GM18519 (cell line): ENCODE data around the gene RUNX2.
"Not testable (repeated sequence)": the region's sequence is repeated elsewhere in the genome, so short reads cannot be mapped to it uniquely, and the experiment has no call there.

ENCODE experiments used
- ATAC-seq: cut with Tn5 transposase; IDR thresholded peaks from one replicate; pipeline ENCODE4 v1.9.1; 2021; ENCODE audit warnings: mild to moderate bottlenecking, moderate library complexity; ENCODE audit not compliant: unreplicated experiment, low FRiP score

The RUNX2 gene

GRCh38 chr6:45450132-45450531, 122.0 kb downstream of the RUNX2 start:
- ATAC-seq: no peak

- ATAC-seq: no peak
Measured at GRCh38 chr6:45450831-45451230, 122.7 kb downstream of the RUNX2 start.

- no peak for ATAC-seq
Measured at GRCh38 chr6:45454008-45454911, 126.1 kb downstream of the RUNX2 start.

- no peak for ATAC-seq
Measured at GRCh38 chr6:45455408-45455807, 127.3 kb downstream of the RUNX2 start.

GRCh38 chr6:45457141-45457540, 129.0 kb downstream of the RUNX2 start:
- ATAC-seq: no peak

GRCh38 chr6:45458672-45459071, 130.5 kb downstream of the RUNX2 start:
- ATAC-seq: no peak

GRCh38 chr6:45460166-45460565, 132.0 kb downstream of the RUNX2 start:
- no peak for ATAC-seq

- no peak for ATAC-seq
Measured at GRCh38 chr6:45461486-45461885, 133.4 kb downstream of the RUNX2 start.

- no peak for ATAC-seq
Measured at GRCh38 chr6:45462190-45463134, 134.3 kb downstream of the RUNX2 start.

- ATAC-seq: no peak
Measured at GRCh38 chr6:45464685-45465084, 136.6 kb downstream of the RUNX2 start.

- ATAC-seq: no peak
Measured at GRCh38 chr6:45466686-45467085, 138.6 kb downstream of the RUNX2 start.

- not testable (repeated sequence) for ATAC-seq
Measured at GRCh38 chr6:45467417-45467816, 139.3 kb downstream of the RUNX2 start.

- ATAC-seq: no peak
Measured at GRCh38 chr6:45467853-45468252, 139.7 kb downstream of the RUNX2 start.

- ATAC-seq: no peak
Measured at GRCh38 chr6:45469663-45470062, 141.5 kb downstream of the RUNX2 start.

- no peak for ATAC-seq
Measured at GRCh38 chr6:45470131-45470738, 142.1 kb downstream of the RUNX2 start.

- ATAC-seq: no peak
Measured at GRCh38 chr6:45472382-45472781, 144.3 kb downstream of the RUNX2 start.

GRCh38 chr6:45473121-45473993, 145.2 kb downstream of the RUNX2 start:
- ATAC-seq: no peak

GRCh38 chr6:45474376-45474775, 146.2 kb downstream of the RUNX2 start:
- ATAC-seq: no peak

GRCh38 chr6:45476341-45476740, 148.2 kb downstream of the RUNX2 start:
- ATAC-seq: no peak

- ATAC-seq: no peak
Measured at GRCh38 chr6:45477278-45477677, 149.1 kb downstream of the RUNX2 start.
